Glomerular endothelial cell (primary cell): ENCODE results near the gene MRFAP1L1. TPM values are rescaled to one million over a fixed set of nuclear protein-coding genes. Genes with fewer than 3 reads are reported as not detected.
A peak's percentile ranks its signal among the peaks of the same experiment; 100 is the strongest.

Experiments
- DNase-seq: peaks from one replicate; pipeline ENCODE4 v3.0.0-alpha.2; 2011; ENCODE audit warnings: low read depth, low spot score; ENCODE audit errors: extremely low read depth
- total RNA-seq: library from RNA; depleted of rRNA; stranded (reverse); fragments of >200 nt; gene quantifications from 2 replicates; pipeline ENCODE4 v1.2.3, GENCODE V29; 2015

Gene MRFAP1L1
- total RNA-seq, 1 donor from 2014 or later, result 43.2 TPM

- DNase-seq, result no peak
These were observed 7.4 kb upstream of the MRFAP1L1 start for GRCh38 chr4:6716958-6717655.

- no peak for DNase-seq
These were observed 6.6 kb upstream of the MRFAP1L1 start, which contains the start of gene BLOC1S4 for GRCh38 chr4:6716018-6716911. BLOC1S4 (plus strand) TSS chr4:6716174; CDS start chr4:6716210, 36 bp downstream.

GRCh38 chr4:6715704-6716017 lies 6.0 kb upstream of the MRFAP1L1 start:
- DNase-seq, result peak; percentile 57

- no peak for DNase-seq
These were observed 5.3 kb upstream of the MRFAP1L1 start for GRCh38 chr4:6714954-6715353.

GRCh38 chr4:6710996-6711395 lies 1.3 kb upstream of the MRFAP1L1 start:
- DNase-seq, result no peak

GRCh38 chr4:6710282-6710681 lies 617 bp upstream of the MRFAP1L1 start:
- no peak for DNase-seq

- no peak for DNase-seq
These were observed 3.5 kb downstream of the MRFAP1L1 start for GRCh38 chr4:6706173-6706572.

GRCh38 chr4:6705646-6706045 lies 4.0 kb downstream of the MRFAP1L1 start:
- DNase-seq, result no peak

- no peak for DNase-seq
These were observed 5.9 kb downstream of the MRFAP1L1 start for GRCh38 chr4:6703786-6704185.

- no peak for DNase-seq
These were observed 6.9 kb downstream of the MRFAP1L1 start for GRCh38 chr4:6702761-6703160.

- no peak for DNase-seq
These were observed 8.3 kb downstream of the MRFAP1L1 start for GRCh38 chr4:6701371-6701770.

GRCh38 chr4:6699903-6700302 lies 9.8 kb downstream of the MRFAP1L1 start:
- no peak for DNase-seq

- DNase-seq, result no peak
These were observed 10.3 kb downstream of the MRFAP1L1 start for GRCh38 chr4:6699388-6699787.

- DNase-seq, result no peak
These were observed 12.5 kb downstream of the MRFAP1L1 start for GRCh38 chr4:6697131-6697530.

GRCh38 chr4:6696611-6697010 lies 13.1 kb downstream of the MRFAP1L1 start:
- no peak for DNase-seq

- DNase-seq, result no peak
These were observed 13.7 kb downstream of the MRFAP1L1 start for GRCh38 chr4:6695660-6696610.

- DNase-seq, result no peak
These were observed 15.3 kb downstream of the MRFAP1L1 start for GRCh38 chr4:6694177-6694901.

GRCh38 chr4:6693231-6694176 lies 16.2 kb downstream of the MRFAP1L1 start, which contains the start of gene S100P:
S100P (plus strand) TSS chr4:6693878; CDS start chr4:6693933, 55 bp downstream.
- DNase-seq, result no peak

- no peak for DNase-seq
These were observed 16.9 kb downstream of the MRFAP1L1 start for GRCh38 chr4:6692806-6693205.
